ENCODE measurements around the gene DUS1L. TPM values are rescaled to one million over a fixed set of nuclear protein-coding genes. Genes with fewer than 3 reads are reported as not detected.

The DUS1L gene
- total RNA-seq, 8 experiments from 2014 or later = 32.3 to 91.1 (median 47.2) TPM

DNA sequence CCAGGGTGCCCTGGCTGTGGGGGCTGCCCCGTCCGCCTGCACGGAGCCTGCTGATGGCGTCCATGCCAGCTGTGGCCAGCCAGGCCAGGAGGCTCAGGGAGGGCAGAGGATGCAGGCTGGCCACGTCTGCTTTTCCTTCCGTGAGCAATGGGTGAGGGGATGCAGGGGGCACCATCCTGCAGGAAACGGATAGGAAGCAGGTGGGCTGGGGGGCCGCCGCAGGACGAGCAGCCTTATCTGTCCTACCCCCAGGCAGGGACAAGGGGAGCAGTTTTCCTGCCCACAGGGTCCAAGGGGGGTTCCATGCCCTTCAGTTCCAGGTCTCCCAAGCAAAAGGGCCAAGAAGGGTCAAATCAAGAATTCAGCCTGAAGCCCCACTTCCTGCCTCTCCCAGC, 6.8 kb downstream of the DUS1L start:
- Histone ChIP-seq H3K27ac (no peak overlapping the region), H3K4me3 (no peak overlapping the region), H3K4me1 (replicated peaks in 1 of 2) (no peaks in the 10 kb centered on the region)
- 67 to 100% (median 94%) methylated on average over 3 of the region's 10 CpGs; no CpG with 5 or more reads in 7 of the 10 experiments for WGBS, 10 experiments
- no peak for ATAC-seq (replicated peaks in 6 of 8)
- in situ Hi-C loops (cut with MboI; ENCODE audit: low pct_unique_long_range_greater_than_20kb in 2 of 9, low sequenced_read_pairs in 9 of 9, unreplicated experiment in 9 of 9) = no loop called here

DNA sequence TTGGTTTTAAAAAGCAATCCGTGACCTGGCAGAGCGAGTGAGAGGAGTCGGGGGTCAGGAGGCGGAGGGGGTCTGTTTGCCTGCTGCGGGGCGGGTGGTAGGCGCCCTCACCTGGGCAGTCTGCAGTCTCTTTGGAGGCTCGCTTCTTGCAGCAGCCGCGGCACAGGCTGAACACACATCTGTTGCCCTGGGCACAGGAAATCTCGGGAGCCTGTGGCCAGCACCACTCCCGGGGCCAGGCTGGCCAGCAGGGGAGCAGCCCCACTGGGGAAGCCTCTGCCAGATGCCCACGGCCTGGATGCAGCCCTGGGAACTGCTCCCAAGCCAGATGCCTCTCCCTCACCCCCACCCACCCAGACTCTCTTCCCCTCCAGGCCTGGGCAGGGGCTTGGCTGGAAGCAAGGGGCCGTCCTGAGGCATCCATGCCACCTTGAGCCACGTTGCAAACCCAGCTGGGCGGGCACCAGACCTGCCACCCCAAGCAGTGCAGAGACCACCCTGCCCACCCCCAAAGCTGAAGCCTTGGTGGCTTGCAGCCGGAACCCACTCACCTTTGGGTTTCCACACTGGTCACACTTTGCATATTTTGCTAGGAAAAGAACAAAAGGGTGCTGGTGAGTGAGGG, 7.3 kb downstream of the DUS1L start:
- Histone ChIP-seq H3K27ac (no peak overlapping the region), H3K4me3 (no peak overlapping the region), H3K4me1 (replicated peaks in 1 of 2) (no peaks in the 10 kb centered on the region)
- in situ Hi-C loops (cut with MboI; ENCODE audit: low pct_unique_long_range_greater_than_20kb in 2 of 9, low sequenced_read_pairs in 9 of 9, unreplicated experiment in 9 of 9) = no loop called here
- 60 to 100% (median 91%) methylated on average over 1 to 7 of the region's 17 CpGs; no CpG with 5 or more reads in 5 of the 10 experiments for WGBS, 10 experiments
- ATAC-seq (replicated peaks in 6 of 8) = peak in 1 of 8 experiments; percentile 2

DNA sequence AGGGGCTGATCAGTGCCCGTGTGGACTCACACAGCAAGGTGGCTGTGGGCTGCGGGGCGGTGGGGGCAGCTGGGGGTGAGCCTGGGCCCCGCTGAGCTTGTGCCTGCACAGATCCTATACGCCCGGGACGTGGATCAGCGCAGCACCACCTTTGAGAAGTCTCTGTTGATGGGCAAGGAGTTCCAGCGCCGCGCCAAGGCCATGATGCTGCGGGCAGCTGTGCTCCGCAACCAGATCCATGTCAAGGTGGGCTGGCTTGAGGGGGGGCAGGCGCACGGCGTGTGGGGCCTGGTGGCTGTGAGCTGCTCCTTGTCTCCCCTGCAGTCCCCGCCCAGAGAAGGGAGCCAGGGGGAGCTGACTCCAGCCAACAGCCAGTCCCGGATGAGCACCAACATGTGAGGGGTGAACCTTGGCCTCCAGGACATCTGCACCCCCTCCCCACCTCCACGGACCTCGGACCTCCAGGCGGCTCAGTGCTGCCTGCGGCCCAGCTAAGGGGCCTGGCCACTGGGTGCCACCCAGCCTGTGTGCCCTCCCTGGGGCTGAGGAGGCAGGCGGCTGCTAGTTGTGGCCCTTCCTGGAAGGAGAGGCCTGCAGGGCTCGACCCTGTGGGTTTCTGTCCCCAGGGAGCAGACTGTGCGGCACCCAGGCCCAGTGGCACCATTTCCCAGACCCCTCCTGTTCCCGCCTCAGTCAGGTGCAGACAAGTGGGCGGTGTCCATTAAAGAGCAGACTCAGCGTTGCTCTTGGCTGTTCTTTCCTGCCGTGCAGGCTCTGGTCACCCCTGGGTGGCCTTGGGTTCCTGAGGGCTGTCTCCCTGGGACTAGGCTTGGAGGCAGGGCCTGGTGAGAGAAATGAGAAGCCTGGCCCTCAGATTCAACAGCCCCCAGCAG, 8.6 kb downstream of the DUS1L start:
- WGBS, 10 experiments = 80 to 100% (median 93%) methylated on average over 1 to 6 of the region's 29 CpGs; no CpG with 5 or more reads in 5 of the 10 experiments
- Histone ChIP-seq H3K27ac (no peak overlapping the region), H3K4me3 (no peak overlapping the region), H3K4me1 (replicated peaks in 1 of 2) (peaks cover 7% of the 10 kb centered on the region in 2 donors)
- in situ Hi-C loops (cut with MboI; ENCODE audit: low pct_unique_long_range_greater_than_20kb in 2 of 9, low sequenced_read_pairs in 9 of 9, unreplicated experiment in 9 of 9) = no loop called here
- peak in 2 of 8 experiments; percentile 3 to 12 for ATAC-seq (replicated peaks in 6 of 8)

DNA sequence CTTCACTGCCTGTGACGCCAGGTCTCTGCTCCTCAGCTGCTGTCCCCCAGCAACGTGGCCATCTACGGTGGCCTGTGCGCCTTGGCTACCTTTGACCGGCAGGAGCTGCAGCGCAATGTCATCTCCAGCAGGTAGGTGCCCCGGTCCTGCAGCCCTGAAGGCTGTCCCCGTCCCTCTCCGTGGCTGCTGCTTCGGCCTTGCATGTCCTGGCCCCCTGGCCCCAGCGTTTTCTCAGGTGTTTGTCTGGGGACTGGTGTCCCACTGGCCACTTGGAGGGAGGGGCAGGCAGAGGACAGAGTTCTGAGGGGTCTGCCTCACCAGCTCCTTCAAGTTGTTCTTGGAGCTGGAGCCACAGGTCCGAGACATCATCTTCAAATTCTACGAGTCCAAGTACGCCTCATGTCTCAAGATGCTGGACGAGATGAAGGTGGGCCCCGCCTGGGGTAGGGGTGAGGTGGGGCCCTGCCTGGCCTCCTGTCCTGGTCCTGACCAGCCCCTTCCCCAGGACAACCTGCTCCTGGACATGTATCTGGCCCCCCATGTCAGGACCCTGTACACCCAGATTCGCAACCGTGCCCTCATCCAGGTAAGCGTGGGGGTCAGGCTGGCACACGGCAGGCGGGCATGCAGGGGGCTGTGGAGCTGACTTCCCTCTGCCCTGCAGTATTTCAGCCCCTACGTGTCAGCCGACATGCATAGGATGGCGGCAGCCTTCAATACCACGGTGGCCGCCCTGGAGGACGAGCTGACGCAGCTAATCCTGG, 9.5 kb downstream of the DUS1L start:
- 94 to 100% (median 97%) methylated on average over 2 to 9 of the region's 28 CpGs; no CpG with 5 or more reads in 5 of the 10 experiments for WGBS, 10 experiments
- in situ Hi-C loops (cut with MboI; ENCODE audit: low pct_unique_long_range_greater_than_20kb in 2 of 9, low sequenced_read_pairs in 9 of 9, unreplicated experiment in 9 of 9) = no loop called here
- peaks cover 7% of the 10 kb centered on the region in 2 donors for H3K4me1 ChIP-seq (replicated peaks in 1 of 2)

DNA sequence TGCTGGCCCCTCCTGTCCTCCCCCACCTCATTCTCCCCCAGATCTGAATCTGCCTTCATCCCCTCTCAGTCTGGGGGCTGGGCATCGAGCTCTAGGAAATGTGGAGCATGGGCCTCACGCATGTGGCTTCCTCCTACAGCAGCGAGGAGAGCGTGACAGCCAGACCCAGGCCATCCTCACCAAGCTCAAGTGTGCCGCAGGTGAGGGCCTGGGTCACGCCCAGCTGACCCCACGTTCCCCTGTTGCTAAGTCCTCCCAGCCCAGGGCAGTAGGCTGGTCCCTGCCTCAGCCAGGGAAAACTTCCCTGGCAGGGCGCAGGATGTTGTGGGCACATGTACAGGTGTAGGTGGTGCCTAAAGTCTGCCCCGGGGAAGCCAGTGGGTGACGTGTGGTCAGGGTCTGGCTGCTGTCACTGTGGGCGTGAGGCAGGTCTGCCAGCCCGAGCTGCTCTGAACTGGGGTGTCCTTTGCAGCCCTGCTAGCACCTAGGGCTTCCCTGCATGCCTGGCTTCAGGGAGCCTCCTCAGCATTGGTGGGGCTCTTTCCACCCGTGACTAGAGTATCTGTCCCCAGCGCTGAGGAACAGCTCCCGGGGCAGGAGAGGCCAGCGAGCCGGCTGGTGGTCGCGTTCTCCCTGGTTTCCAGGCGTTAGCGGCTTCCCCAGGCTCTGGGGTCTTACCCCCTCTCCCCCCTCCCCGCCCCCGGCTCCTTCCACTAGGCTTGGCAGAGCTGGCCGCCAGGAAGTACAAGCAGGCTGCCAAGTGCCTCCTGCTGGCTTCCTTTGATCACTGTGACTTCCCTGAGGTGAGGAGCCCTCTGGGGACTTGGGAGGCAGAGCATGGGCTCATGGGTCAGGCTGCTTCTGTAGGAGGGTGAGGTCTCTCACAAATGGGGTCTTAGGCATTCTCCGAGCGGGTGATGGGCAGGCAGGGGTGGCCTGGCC, 10.3 kb downstream of the DUS1L start:
- Histone ChIP-seq H3K4me1 (replicated peaks in 1 of 2) (peaks cover 7 to 12% of the 10 kb centered on the region in 2 donors), H3K27ac (no peak overlapping the region), H3K4me3 (no peak overlapping the region)
- in situ Hi-C loops (cut with MboI; ENCODE audit: low pct_unique_long_range_greater_than_20kb in 2 of 9, low sequenced_read_pairs in 9 of 9, unreplicated experiment in 9 of 9) = no loop called here
- no peak for ATAC-seq (replicated peaks in 6 of 8)
- WGBS, 10 experiments = 80 to 100% (median 96%) methylated on average over 1 to 7 of the region's 26 CpGs; no CpG with 5 or more reads in 4 of the 10 experiments

More for the DNA sequence above, 9.5 kb downstream of the DUS1L start:
- Histone ChIP-seq H3K4me3 (no peak overlapping the region), H3K27ac (no peak overlapping the region)
- ATAC-seq (replicated peaks in 6 of 8) = no peak

DNA sequence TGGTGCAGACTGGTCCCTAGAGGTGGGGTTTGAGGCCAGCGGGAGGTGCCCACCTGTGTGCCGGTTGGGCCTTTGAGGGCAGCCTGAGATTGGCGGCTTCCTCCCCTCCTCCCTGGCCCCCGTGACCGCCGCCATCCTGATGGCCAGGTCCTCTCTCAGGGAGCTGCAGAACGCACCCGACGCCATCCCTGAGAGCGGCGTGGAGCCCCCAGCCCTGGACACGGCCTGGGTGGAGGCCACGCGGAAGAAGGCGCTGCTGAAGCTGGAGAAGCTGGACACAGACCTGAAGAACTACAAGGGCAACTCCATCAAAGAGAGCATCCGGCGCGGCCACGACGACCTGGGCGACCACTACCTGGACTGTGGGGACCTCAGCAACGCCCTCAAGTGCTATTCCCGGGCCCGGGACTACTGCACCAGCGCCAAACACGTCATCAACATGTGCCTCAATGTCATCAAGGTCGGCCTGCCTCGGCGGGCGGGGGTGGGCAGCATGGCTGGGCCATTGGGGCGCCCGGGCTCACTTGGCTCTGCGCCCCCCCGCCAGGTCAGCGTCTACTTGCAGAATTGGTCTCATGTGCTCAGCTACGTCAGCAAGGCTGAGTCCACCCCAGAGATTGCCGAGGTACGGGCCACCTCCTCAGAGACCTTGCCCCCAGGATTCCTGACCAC, 11.1 kb downstream of the DUS1L start:
- 92 to 100% (median 100%) methylated on average over 1 to 3 of the region's 38 CpGs; no CpG with 5 or more reads in 7 of the 10 experiments for WGBS, 10 experiments
- ATAC-seq (replicated peaks in 6 of 8) = no peak
- Histone ChIP-seq H3K27ac (no peak overlapping the region), H3K4me3 (no peak overlapping the region), H3K4me1 (replicated peaks in 1 of 2) (peaks cover 7 to 12% of the 10 kb centered on the region in 2 donors)
- in situ Hi-C loops (cut with MboI; ENCODE audit: low pct_unique_long_range_greater_than_20kb in 2 of 9, low sequenced_read_pairs in 9 of 9, unreplicated experiment in 9 of 9) = no loop called here

DNA sequence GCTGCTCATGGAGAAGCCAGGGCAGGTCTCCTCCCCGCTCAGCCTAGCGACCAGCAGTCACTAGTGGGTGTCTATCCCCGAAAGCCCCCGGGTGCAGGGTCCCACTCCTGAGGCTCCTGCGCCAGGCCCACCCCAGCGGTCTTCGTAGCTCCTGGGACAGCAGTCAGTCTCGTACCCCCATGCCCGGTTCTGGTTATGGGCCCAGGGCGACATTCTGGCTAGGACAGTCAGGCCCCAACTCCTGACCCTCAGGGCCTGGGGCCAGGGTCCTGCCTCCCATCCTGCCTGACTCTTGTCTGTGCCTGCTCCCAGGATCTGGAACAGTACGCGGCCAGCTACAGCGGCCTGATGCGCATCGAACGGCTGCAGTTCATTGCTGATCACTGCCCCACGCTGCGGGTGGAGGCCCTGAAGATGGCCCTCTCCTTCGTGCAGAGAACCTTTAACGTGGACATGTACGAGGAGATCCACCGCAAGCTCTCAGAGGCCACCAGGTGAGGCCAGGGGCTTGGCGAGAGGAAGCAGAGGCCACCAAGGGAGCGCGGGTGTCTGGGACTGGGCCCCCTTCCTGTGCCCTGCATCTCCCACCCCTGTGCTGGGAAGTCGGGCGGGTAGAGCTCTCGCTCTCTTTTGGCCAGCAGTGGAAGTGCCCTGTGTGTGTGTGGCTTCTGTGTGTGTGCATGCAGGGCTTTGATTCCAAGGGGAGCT, 11.9 kb downstream of the DUS1L start:
- in situ Hi-C loops (cut with MboI; ENCODE audit: low pct_unique_long_range_greater_than_20kb in 2 of 9, low sequenced_read_pairs in 9 of 9, unreplicated experiment in 9 of 9) = no loop called here
- 82 to 100% (median 93%) methylated on average over 1 to 10 of the region's 28 CpGs; no CpG with 5 or more reads in 5 of the 10 experiments for WGBS, 10 experiments
- Histone ChIP-seq H3K4me1 (replicated peaks in 1 of 2) (peaks cover 7 to 12% of the 10 kb centered on the region in 2 donors), H3K27ac (no peak overlapping the region), H3K4me3 (no peak overlapping the region)
- no peak for ATAC-seq (replicated peaks in 6 of 8)

DNA sequence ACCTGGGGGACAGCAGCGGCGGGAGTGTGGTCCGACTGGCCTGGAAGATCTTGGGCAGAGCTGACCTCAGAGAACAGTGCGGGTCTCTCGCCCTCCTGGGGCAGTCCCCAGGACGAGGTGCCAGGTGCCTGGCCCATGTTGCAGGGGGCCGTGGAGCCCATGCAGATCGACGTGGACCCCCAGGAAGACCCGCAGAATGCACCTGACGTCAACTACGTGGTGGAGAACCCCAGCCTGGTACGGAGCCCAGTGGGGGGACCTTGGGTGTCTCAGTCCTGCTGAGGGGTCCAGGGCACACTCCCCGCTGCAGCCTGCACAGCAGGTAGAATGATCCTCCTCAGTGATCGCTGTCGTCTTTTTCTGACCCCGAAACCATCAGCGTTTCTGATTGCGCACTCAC, 12.5 kb downstream of the DUS1L start:
- 80 to 100% (median 92%) methylated on average over 1 to 8 of the region's 19 CpGs; no CpG with 5 or more reads in 5 of the 10 experiments for WGBS, 10 experiments
- in situ Hi-C loops (cut with MboI; ENCODE audit: low pct_unique_long_range_greater_than_20kb in 2 of 9, low sequenced_read_pairs in 9 of 9, unreplicated experiment in 9 of 9) = no loop called here
- ATAC-seq (replicated peaks in 6 of 8) = no peak
- Histone ChIP-seq H3K27ac (no peak overlapping the region), H3K4me3 (peak overlapping the region in 4 of 5 donors; percentile 75 to 100 (median 90)), H3K4me1 (replicated peaks in 1 of 2) (peaks cover 7 to 12% of the 10 kb centered on the region in 2 donors)

DNA sequence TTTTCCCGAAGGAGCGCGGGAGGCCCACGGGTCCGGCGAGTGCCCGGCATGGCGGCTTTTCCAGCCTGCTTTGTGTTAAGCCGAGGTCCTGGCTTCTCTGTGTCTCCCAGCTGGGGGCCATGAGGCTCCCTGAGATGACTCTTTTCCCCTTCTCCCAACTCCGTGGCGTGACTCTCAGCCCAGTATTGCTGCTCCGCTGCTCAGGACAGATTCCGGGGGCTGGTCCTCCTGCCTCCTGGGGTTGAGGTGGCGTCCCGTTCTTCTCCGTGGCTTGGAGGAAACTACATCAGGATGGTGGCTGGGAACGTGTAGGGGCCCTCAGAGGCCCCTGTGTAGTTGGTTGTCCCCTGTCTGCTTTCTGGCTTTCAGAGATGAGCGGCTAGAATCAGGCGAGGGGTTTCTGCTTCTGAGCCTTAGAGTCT, 13.0 kb downstream of the DUS1L start:
- in situ Hi-C loops (cut with MboI; ENCODE audit: low pct_unique_long_range_greater_than_20kb in 2 of 9, low sequenced_read_pairs in 9 of 9, unreplicated experiment in 9 of 9) = no loop called here
- Histone ChIP-seq H3K27ac (no peak overlapping the region), H3K4me3 (peak overlapping the region; percentile 75 to 100 (median 96)), H3K4me1 (replicated peaks in 1 of 2) (peaks cover 7 to 12% of the 10 kb centered on the region in 2 donors)
- peak in 2 of 8 experiments; percentile 6 to 11 for ATAC-seq (replicated peaks in 6 of 8)
- 0 to 30% (median 11%) methylated on average over 1 to 12 of the region's 19 CpGs; no CpG with 5 or more reads in 4 of the 10 experiments for WGBS, 10 experiments

DNA sequence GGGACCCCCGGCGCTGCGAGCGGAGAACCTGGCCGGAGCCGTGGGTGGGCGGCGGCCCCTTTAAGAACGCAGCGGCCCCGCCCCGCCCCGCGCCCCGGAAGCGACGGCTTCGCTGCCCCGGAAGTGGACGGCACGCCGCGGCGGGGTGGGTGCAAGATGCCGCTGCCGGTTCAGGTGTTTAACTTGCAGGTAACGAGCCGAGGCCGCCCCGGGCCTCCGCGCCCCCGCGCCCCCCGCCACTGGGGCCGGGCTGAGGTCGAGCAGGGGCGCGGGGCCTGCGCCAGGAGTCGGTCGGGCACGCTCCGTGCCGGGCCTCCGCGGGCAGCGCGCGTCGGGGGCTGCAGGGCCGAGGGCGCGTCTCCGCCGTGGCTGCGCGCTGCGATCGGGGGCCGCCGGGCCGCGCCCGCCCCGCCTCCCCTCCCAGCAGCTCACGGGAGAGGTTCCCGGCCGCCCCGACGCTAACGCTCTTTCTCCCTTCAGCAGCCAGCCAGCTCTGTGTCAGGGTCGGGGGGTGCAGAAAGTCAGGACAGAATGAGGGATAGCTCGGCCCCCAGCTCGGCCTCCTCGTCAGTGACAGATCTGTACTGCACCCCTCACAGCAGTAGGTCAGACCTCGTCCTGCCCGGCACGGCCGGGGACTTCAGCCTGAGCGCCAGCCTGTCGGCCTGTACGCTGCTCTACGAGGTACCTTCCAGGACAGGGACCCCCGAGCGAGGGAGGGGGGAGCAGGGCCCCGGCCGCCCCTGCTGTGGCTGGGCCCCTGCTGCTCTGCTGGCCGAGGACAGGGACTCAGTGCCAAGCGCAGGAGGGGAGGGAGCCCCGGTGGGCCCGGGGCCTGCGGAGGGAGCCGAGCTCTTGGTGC, 13.6 kb downstream of the DUS1L start, which contains the start of the genes GPS1 and RFNG:
TSS of gene GPS1 (plus strand) at position 123 of the 862 bp plus-strand sequence. CDS start at position 157, 34 bp downstream.
TSS of gene RFNG (minus strand) at position 36 of the 862 bp plus-strand sequence. CDS start 45 bp downstream, outside the sequence.
- 0 to 7% (median 2%) methylated on average over 3 to 9 of the region's 94 CpGs; no CpG with 5 or more reads in 7 of the 10 experiments for WGBS, 10 experiments
- Histone ChIP-seq H3K4me1 (replicated peaks in 1 of 2) (peaks cover 7 to 12% of the 10 kb centered on the region in 2 donors), H3K27ac (peak within 1 kb of the TSS; percentile 69 to 86), H3K4me3 (peak within 1 kb of the TSS; percentile 75 to 100 (median 96))
- peak; percentile 76 to 90 (median 81) for ATAC-seq (replicated peaks in 6 of 8)
- in situ Hi-C loops (cut with MboI; ENCODE audit: low pct_unique_long_range_greater_than_20kb in 2 of 9, low sequenced_read_pairs in 9 of 9, unreplicated experiment in 9 of 9) = no loop called here
